ENCODE data around the gene VPS72.

VPS72 gene

GRCh38 chr1:151143986-151144385 lies 46.0 kb downstream of the VPS72 start:
- Histone ChIP-seq H3K4me3 (ENCODE audit: insufficient read depth, low read length, poor library complexity, severe bottlenecking) (no peak overlapping the region), H3K9me3 (ENCODE audit: insufficient read depth, low read length) (no peaks in the 10 kb centered on the region), H3F3A (ENCODE audit: insufficient read depth) (no peaks in the 10 kb centered on the region), H3K4me2 (ENCODE audit: low read depth, low read length, poor library complexity, severe bottlenecking) (no peak overlapping the region), H3K9me2 (replicated peaks; ENCODE audit: insufficient read depth, low read length) (no peaks in the 10 kb centered on the region), H2AFZ (ENCODE audit: low read depth, low read length, severe bottlenecking) (no peak overlapping the region), H3K36me3 (ENCODE audit: low read length) (no peaks in the 10 kb centered on the region), H3K9ac (ENCODE audit: low read length) (no peak overlapping the region), H3K79me2 (ENCODE audit: insufficient read depth, low read length) (no peaks in the 10 kb centered on the region), H4K20me1 (ENCODE audit: low read depth, low read length) (no peaks in the 10 kb centered on the region), H3K27ac (ENCODE audit: low read depth, low read length) (no peak overlapping the region), H3K27me3 (ENCODE audit: low read length) (no peaks in the 10 kb centered on the region)
- TF ChIP-seq CTCF (IDR thresholded peaks at IDR 0.05; ENCODE audit: insufficient read depth, low read length, poor library complexity, severe bottlenecking) (no peak), EZH2phosphoT487 (conservative IDR thresholded peaks at IDR 0.05; ENCODE audit: low read length) (no peak)

GRCh38 chr1:151143057-151143435 lies 47.0 kb downstream of the VPS72 start:
- no peaks in the 10 kb centered on the region for H3K36me3 ChIP-seq (ENCODE audit: low read length)
- H3K27ac ChIP-seq (ENCODE audit: low read depth, low read length): no peak overlapping the region
- no peaks in the 10 kb centered on the region for H3K79me2 ChIP-seq (ENCODE audit: insufficient read depth, low read length)
- H3F3A ChIP-seq (ENCODE audit: insufficient read depth): no peaks in the 10 kb centered on the region
- H3K9me3 ChIP-seq (ENCODE audit: insufficient read depth, low read length): no peaks in the 10 kb centered on the region
- H4K20me1 ChIP-seq (ENCODE audit: low read depth, low read length): no peaks in the 10 kb centered on the region
- H2AFZ ChIP-seq (ENCODE audit: low read depth, low read length, severe bottlenecking): no peak overlapping the region
- no peak overlapping the region for H3K4me3 ChIP-seq (ENCODE audit: insufficient read depth, low read length, poor library complexity, severe bottlenecking)
- no peak overlapping the region for H3K9ac ChIP-seq (ENCODE audit: low read length)
- H3K4me2 ChIP-seq (ENCODE audit: low read depth, low read length, poor library complexity, severe bottlenecking): no peak overlapping the region
- TF ChIP-seq CTCF (IDR thresholded peaks at IDR 0.05; ENCODE audit: insufficient read depth, low read length, poor library complexity, severe bottlenecking): no peak
- no peak for TF ChIP-seq EZH2phosphoT487 (conservative IDR thresholded peaks at IDR 0.05; ENCODE audit: low read length)
- H3K9me2 ChIP-seq (replicated peaks; ENCODE audit: insufficient read depth, low read length): no peaks in the 10 kb centered on the region
- no peaks in the 10 kb centered on the region for H3K27me3 ChIP-seq (ENCODE audit: low read length)

GRCh38 chr1:151142411-151143056 lies 47.5 kb downstream of the VPS72 start:
- H4K20me1 ChIP-seq (ENCODE audit: low read depth, low read length): no peaks in the 10 kb centered on the region
- no peaks in the 10 kb centered on the region for H3F3A ChIP-seq (ENCODE audit: insufficient read depth)
- no peaks in the 10 kb centered on the region for H3K9me3 ChIP-seq (ENCODE audit: insufficient read depth, low read length)
- H3K27ac ChIP-seq (ENCODE audit: low read depth, low read length): no peak overlapping the region
- H3K9ac ChIP-seq (ENCODE audit: low read length): no peak overlapping the region
- H3K79me2 ChIP-seq (ENCODE audit: insufficient read depth, low read length): no peaks in the 10 kb centered on the region
- no peak overlapping the region for H3K4me3 ChIP-seq (ENCODE audit: insufficient read depth, low read length, poor library complexity, severe bottlenecking)
- no peaks in the 10 kb centered on the region for H3K9me2 ChIP-seq (replicated peaks; ENCODE audit: insufficient read depth, low read length)
- TF ChIP-seq EZH2phosphoT487 (conservative IDR thresholded peaks at IDR 0.05; ENCODE audit: low read length) (no peak), CTCF (IDR thresholded peaks at IDR 0.05; ENCODE audit: insufficient read depth, low read length, poor library complexity, severe bottlenecking) (no peak)
- no peaks in the 10 kb centered on the region for H3K27me3 ChIP-seq (ENCODE audit: low read length)
- H3K4me2 ChIP-seq (ENCODE audit: low read depth, low read length, poor library complexity, severe bottlenecking): no peak overlapping the region
- H2AFZ ChIP-seq (ENCODE audit: low read depth, low read length, severe bottlenecking): no peak overlapping the region
- no peaks in the 10 kb centered on the region for H3K36me3 ChIP-seq (ENCODE audit: low read length)

Data from SU-DHL-6 (cell line).